Osteocyte (in vitro differentiated cells): ENCODE data around the gene PRUNE2. TPM values are rescaled to one million over a fixed set of nuclear protein-coding genes. Genes with fewer than 3 reads are reported as not detected.

Source experiments
- DNase-seq: peaks from one replicate; pipeline ENCODE4 v3.0.0; 2021; ENCODE audit warnings: mixed read lengths; ENCODE audit not compliant: unreplicated experiment; ENCODE audit errors: extremely low spot score
- H3K27ac Mint-ChIP-seq: one replicate; pipeline ENCODE4 v1.8.0; 2021; ENCODE audit warnings: mild to moderate bottlenecking, mixed read lengths; ENCODE audit not compliant: unreplicated experiment
- H3K27me3 Mint-ChIP-seq: one replicate; pipeline ENCODE4 v1.8.0; 2021; ENCODE audit warnings: mixed read lengths; ENCODE audit not compliant: unreplicated experiment
- H3K36me3 Mint-ChIP-seq: one replicate; pipeline ENCODE4 v1.8.0; 2021; ENCODE audit warnings: mixed read lengths; ENCODE audit not compliant: unreplicated experiment
- H3K4me1 Mint-ChIP-seq: one replicate; pipeline ENCODE4 v1.8.0; 2021; ENCODE audit warnings: mixed read lengths; ENCODE audit not compliant: unreplicated experiment
- H3K4me3 Mint-ChIP-seq: one replicate; pipeline ENCODE4 v1.8.0; 2021; ENCODE audit warnings: mild to moderate bottlenecking, moderate library complexity, mixed read lengths; ENCODE audit not compliant: unreplicated experiment
- H3K9me3 Mint-ChIP-seq: one replicate; pipeline ENCODE4 v1.8.0; 2021; ENCODE audit warnings: mixed read lengths; ENCODE audit not compliant: unreplicated experiment
- CTCF ChIP-seq: fragments of 200-600 bp; sonication (generic); IDR thresholded peaks from 2 replicates; pipeline ENCODE4 v1.5.0; 2021; ENCODE audit warnings: antibody characterized with exemption, mild to moderate bottlenecking, moderate library complexity
- total RNA-seq: library from RNA; stranded (reverse); gene quantifications from 2 replicates; pipeline ENCODE4 v1.2.1, GENCODE V29; 2021

The PRUNE2 gene
- total RNA-seq, 1 donor from 2014 or later: 1.0 TPM

- Mint-ChIP-seq H3K27ac (no peak overlapping the region), H3K36me3 (no peaks in the 10 kb centered on the region), H3K4me1 (peaks cover 10% of the 10 kb centered on the region), H3K4me3 (no peak overlapping the region), H3K27me3 (no peaks in the 10 kb centered on the region), H3K9me3 (no peaks in the 10 kb centered on the region)
- DNase-seq: no peak
- TF ChIP-seq CTCF: no peak
Measured at GRCh38 chr9:76626980-76627379, 278.9 kb downstream of the PRUNE2 start.

GRCh38 chr9:76626141-76626540, 279.8 kb downstream of the PRUNE2 start:
- Mint-ChIP-seq H3K4me1 (peaks cover 10% of the 10 kb centered on the region), H3K27ac (no peak overlapping the region), H3K36me3 (no peaks in the 10 kb centered on the region), H3K4me3 (no peak overlapping the region), H3K9me3 (no peaks in the 10 kb centered on the region), H3K27me3 (no peaks in the 10 kb centered on the region)
- TF ChIP-seq CTCF: no peak
- DNase-seq: no peak

- TF ChIP-seq CTCF: no peak
- Mint-ChIP-seq H3K36me3 (no peaks in the 10 kb centered on the region), H3K27me3 (no peaks in the 10 kb centered on the region), H3K27ac (no peak overlapping the region), H3K9me3 (no peaks in the 10 kb centered on the region), H3K4me3 (no peak overlapping the region), H3K4me1 (peaks cover 13% of the 10 kb centered on the region)
- DNase-seq: no peak
Measured at GRCh38 chr9:76624391-76625048, 281.4 kb downstream of the PRUNE2 start.

DNA sequence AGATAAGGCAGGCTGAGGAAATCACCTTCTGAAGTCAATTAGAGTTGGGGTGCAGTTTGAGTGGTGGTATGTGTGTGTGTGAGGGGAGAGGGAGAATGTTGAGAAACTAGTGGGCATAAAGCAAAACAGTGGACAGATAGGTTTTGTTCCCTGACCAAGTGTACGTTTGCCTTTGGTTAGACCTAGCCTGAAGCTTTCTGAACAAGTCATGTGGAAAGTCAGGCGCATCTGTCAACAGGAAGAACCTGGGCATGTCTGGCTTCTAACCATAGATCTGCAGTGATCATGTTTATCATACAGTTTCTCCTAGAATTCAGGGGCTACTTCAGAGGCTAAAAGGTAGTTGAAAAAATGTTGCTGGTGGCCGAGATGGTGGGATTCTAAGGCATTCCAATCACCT, 284.9 kb downstream of the PRUNE2 start:
- H3K4me3 Mint-ChIP-seq: no peak overlapping the region
- no peaks in the 10 kb centered on the region for H3K27me3 Mint-ChIP-seq
- no peaks in the 10 kb centered on the region for H3K9me3 Mint-ChIP-seq
- TF ChIP-seq CTCF: no peak
- DNase-seq: no peak
- peaks cover 25% of the 10 kb centered on the region for H3K4me1 Mint-ChIP-seq
- H3K27ac Mint-ChIP-seq: no peak overlapping the region
- no peaks in the 10 kb centered on the region for H3K36me3 Mint-ChIP-seq

- no peaks in the 10 kb centered on the region for H3K27me3 Mint-ChIP-seq
- H3K4me1 Mint-ChIP-seq: peaks cover 25% of the 10 kb centered on the region
Measured at GRCh38 chr9:76620581-76620980, 285.3 kb downstream of the PRUNE2 start.

More at GRCh38 chr9:76620581-76620980, 285.3 kb downstream of the PRUNE2 start:
- Mint-ChIP-seq H3K27ac (no peak overlapping the region), H3K9me3 (no peaks in the 10 kb centered on the region), H3K4me3 (no peak overlapping the region), H3K36me3 (no peaks in the 10 kb centered on the region)
- TF ChIP-seq CTCF: no peak
- no peak for DNase-seq
